GM10847 (cell line): ENCODE data around the gene CEP126.

Experiments
- POLR2A ChIP-seq: IDR thresholded peaks from 2 replicates; pipeline ENCODE4 v1.6.1; 2011; ENCODE audit not compliant: insufficient read length; ENCODE audit errors: extremely low read depth

Gene CEP126

GRCh38 chr11:101914738-101915426 is at the start of gene CEP126:
CEP126 (plus strand) TSS chr11:101915010; CDS start chr11:101915285, 275 bp downstream.
- no peak for TF ChIP-seq POLR2A

GRCh38 chr11:101866619-101867491 is 48.0 kb upstream of the CEP126 start:
- TF ChIP-seq POLR2A, result no peak

- TF ChIP-seq POLR2A, result no peak
These were observed 46.9 kb upstream of the CEP126 start for GRCh38 chr11:101867951-101868350.

GRCh38 chr11:101870510-101870909 is 44.3 kb upstream of the CEP126 start:
- TF ChIP-seq POLR2A, result no peak

GRCh38 chr11:101872171-101872882 is 42.5 kb upstream of the CEP126 start:
- no peak for TF ChIP-seq POLR2A

- TF ChIP-seq POLR2A, result no peak
These were observed 34.6 kb upstream of the CEP126 start for GRCh38 chr11:101880222-101880621.

GRCh38 chr11:101881586-101881985 is 33.2 kb upstream of the CEP126 start:
- TF ChIP-seq POLR2A, result no peak

GRCh38 chr11:101885631-101886030 is 29.2 kb upstream of the CEP126 start:
- no peak for TF ChIP-seq POLR2A

- no peak for TF ChIP-seq POLR2A
These were observed 25.0 kb upstream of the CEP126 start for GRCh38 chr11:101889767-101890166.

GRCh38 chr11:101894505-101894904 is 20.3 kb upstream of the CEP126 start:
- TF ChIP-seq POLR2A, result no peak

- no peak for TF ChIP-seq POLR2A
These were observed 7.0 kb upstream of the CEP126 start for GRCh38 chr11:101907815-101908214.

GRCh38 chr11:101909087-101909486 is 5.7 kb upstream of the CEP126 start:
- no peak for TF ChIP-seq POLR2A

GRCh38 chr11:101912823-101913284 is 2.0 kb upstream of the CEP126 start:
- TF ChIP-seq POLR2A, result no peak

GRCh38 chr11:101913656-101914055 is 1.2 kb upstream of the CEP126 start:
- no peak for TF ChIP-seq POLR2A

GRCh38 chr11:101914341-101914737 is 471 bp upstream of the CEP126 start:
- TF ChIP-seq POLR2A, result no peak
